GM19025 (cell line): ENCODE data around the gene CES4A.
"Not testable (repeated sequence)": the region's sequence is repeated elsewhere in the genome, so short reads cannot be mapped to it uniquely, and the experiment has no call there.

ENCODE experiments used
- ATAC-seq: cut with Tn5 transposase; IDR thresholded peaks from one replicate; pipeline ENCODE4 v1.9.1; 2021; ENCODE audit warnings: mild to moderate bottlenecking, low read depth, moderate library complexity; ENCODE audit not compliant: unreplicated experiment

The CES4A gene

DNA sequence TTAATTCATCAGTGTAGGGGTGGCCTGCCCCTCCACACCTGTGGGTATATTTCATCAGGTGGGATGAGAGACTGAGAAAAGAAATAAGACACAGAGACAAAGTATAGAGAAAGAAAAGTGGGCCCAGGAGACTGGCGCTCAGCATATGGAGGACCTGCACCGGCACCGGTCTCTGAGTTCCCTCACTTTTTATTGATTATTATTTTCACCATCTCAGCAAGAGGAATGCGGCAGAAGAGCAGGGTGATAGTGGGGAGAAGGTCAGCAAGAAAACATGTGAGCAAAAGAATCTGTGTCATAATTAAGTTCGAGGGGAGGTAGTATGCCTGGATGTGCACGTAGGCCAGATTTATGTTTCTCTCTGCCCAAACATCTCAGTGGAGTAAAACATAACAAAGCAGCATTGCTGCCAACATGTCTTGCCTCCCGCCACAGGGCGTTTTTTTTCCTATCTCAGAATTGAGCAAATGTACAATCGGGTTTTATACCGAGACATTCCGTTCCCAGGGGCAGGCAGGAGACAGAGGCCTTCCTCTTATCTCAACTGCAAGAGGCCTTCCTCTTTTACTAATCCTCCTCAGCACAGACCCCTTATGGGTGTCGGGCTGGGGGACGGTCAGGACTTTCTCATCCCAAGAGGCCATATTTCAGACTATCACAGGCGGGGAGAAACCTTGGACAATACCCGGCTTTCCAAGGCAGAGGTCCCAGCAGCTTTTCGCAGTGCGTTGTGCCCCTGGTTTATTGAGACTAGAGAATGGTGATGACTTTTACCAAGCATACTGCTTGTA, 32.8 kb upstream of the CES4A start:
- ATAC-seq, result not testable (repeated sequence)

DNA sequence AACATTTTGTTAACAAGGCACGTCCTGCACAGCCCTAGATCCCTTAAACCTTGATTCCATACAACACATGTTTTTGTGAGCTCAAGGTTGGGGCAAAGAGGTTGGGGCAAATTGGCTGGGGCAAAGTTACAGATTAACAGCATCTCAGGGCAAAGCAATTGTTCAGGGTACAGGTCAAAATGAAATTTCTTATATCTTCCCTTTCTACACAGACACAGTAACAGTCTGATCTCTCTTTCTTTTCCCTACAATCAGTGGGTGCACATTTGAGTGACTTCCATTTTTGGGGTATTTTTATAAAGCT, 32.3 kb upstream of the CES4A start:
- ATAC-seq, result not testable (repeated sequence)

DNA sequence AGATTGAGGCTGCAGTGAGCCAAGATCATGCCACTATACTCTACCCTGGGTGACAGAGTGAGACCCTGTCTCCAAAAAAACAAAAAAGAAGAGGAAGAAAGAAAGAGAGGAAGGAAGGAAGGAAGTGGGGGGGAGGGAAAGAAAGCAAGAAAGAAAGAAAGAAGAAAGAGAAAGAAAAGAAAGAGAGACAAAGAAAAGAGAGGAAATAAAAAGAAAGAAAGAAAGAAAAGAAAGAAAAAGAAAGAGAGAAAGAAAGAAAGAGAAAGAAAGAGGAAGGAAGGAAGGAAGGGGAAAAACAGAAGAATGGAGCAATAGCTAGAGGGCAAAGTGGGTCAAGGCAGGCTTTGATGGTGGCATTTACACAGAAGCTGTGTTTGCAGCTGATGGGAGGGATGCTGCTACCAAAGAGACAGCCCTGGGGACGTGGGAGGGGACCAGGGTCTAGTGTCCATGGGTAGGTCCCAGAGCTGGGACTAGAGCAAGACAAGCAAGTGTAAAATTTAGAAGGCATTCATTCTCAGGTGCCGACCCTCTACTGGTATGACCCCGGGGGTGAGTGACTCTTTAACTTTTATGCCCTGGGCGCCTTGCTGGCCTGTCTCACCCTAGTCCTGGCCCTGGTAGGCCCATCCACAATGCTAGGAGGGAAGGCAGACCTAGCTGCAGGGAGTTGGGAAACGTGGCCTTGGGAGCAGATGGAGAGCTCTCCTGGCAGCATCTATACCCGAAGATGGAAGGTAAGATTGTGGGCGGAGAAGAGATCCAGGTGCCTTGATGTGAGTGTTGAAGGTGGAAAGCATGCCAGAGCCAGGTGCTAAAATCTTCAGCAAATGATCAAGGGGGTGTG, 29.3 kb upstream of the CES4A start:
- ATAC-seq, result no peak

DNA sequence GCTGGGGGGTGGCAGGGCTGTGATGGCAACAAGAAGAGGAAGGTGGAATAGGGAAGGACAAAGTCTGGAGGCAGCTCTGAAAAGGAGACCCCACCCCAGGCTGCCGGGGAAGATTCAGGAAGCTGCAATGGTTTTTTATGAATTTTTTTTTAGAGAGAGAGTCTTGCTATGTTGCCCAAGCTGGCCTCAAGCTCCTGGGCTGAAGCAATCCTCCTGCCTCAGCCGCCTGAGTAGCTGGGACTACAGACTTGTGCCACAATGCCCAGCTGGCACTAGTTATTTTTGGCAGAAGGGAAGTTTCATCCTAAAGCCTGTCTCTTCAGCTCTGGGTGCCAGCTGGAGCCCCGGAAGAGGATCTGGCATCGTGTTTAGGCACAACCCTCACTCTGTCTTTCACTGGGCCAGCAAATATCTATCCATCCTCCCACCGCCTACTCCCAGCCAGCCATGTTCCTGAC, 28.7 kb upstream of the CES4A start:
- ATAC-seq, result no peak

DNA sequence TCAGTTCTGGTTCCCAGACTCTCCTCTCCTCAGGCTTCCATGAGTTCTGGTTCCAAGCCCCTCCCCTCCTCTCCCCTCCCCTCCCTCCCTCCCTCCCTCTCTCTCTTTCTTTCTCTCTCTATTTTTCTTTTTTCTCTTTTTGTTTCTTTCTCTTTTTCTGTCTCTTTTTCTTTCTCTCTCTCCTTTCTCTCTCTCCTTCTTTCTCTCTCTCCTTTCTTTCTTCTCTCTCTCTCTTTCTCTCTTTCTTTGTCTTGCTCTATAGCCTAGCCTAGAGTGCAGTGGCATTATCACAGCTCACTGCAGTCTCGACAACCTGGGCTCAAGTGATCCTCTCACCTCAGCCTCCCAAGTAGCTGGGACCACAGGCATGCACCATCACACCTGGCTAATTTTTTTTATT, 28.1 kb upstream of the CES4A start:
- no peak for ATAC-seq

DNA sequence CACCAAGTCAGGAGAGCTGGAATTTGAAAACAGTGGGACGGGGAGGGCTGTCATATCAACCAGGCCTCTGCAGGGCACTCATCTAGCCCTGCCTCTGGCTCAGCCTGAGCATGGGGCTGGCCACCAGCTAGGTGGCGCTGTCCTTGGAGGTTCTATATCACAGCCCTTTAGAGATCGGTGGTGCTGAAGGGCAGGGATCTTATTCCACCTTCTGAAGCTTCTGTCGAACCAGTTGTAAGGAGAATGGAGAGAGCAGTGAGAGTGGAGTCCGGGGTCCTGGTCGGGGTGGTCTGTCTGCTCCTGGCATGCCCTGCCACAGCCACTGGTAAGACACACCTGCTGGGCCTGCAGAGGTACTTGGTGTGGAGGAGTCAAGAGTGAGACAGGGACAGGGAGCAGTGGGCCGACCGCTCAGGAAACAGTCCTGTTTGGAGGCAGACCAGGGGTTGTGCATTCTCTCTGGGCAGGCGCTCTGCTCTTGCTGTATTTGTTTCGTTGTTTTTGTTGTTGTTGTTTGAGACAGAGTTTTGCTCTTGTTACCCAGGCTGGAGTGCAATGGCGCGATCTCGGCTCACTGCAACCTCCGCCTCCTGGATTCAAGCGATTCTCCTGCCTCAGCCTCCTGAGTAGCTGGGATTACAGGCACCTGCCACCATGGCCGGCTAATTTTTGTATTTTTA, 27.2 kb upstream of the CES4A start, which contains the start of gene CES3:
Gene CES3, plus strand, starts transcription at position 202 of the 680 bp plus-strand sequence. Its CDS starts 42 bp downstream, at position 244.
- no peak for ATAC-seq

DNA sequence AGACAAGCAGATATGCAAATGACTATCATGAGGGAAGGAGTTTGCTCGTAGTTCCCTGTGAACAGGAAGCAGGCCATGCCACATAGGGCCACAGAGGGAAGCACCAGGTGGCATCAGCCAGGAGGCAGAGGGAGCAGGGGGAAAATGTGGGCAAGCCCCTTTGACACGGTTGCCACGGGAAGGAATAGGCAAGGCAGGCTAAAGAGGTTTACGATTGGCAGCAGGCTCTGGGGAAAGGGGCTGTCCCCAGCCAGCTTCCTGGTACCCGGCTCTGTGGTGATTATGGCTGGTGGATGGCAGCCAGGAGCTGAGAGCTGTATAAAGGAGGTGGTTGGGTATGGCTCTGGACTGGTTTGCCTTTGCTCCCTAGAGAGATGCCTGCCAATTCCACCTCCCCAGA, 26.5 kb upstream of the CES4A start:
- ATAC-seq, result no peak

DNA sequence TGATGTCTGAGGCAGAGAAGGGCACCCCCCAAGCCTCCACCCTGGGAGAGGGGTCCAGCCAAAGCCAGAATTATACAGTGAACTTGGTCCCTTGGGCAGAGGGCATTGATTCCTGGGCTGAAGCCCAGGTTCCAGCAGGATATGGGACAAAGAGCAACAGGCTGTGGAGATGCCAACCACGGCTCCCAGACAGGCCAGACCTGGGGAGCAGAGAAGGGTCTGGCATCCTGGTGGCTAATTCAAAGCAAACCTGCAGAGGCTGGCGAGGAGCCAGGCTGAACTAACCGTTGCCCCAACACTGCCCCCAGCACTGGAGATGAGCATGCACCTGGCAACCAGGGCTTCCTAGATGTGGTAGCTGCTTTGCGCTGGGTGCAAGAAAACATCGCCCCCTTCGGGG, 24.3 kb upstream of the CES4A start:
- ATAC-seq, result no peak

DNA sequence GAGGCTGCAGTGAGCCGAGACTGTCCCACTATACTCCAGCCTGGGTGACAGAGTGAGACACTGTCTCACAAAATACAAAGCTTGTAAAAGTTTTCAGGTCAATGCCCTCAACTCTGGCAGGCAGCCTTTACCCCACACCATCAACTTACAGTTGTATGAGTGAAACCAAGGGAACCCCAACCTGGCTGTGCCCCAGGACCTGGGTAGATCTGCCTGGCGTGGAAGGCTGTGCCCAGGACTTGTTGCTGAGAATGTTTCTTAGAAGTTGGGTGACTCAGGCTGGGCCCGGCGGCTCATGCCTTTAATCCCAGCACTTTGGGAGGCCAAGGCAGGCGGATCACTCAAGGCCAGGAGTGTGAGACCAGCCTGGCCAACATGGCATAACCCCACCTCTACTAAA, 19.5 kb upstream of the CES4A start:
- no peak for ATAC-seq

DNA sequence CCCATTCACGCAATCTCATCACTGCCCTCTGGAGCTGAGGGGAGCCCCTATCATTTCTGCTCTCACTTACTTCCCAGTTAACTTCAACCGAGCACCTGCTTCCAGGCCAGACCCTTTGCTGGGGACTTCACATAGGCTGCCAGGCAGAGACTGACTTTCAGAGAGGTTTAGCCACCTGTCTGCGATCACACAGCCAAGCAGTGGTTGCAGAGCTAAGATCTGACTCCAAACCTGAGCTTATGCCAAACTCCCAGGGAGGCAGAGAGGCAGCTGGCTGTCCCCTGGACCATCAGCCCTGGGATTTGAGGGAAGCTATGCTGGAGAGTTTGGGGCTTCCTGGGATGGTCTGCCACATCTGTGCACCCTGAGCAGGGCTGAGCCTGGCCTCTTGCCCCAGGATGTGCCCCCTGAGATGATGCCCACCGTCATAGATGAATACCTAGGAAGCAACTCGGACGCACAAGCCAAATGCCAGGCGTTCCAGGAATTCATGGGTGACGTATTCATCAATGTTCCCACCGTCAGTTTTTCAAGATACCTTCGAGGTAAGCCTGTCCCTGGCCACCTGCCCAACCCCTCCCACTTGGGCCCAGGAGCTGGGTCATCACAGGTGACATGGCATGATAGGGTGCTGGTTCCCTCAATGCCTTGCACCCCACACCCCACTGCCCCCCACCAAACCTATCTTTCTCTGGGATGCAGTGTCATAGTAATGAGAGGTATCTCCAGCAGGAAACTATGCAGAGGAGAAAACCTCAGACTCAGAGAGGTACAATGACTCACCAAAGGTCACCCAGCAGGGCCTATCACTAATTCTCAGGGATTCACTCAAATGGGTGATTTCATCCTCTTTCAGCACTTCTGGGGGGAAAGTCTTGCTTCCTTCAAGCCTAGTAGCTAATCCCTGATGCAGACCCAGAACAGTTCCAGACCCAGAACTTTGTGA, 17.3 kb upstream of the CES4A start:
- ATAC-seq, result no peak

DNA sequence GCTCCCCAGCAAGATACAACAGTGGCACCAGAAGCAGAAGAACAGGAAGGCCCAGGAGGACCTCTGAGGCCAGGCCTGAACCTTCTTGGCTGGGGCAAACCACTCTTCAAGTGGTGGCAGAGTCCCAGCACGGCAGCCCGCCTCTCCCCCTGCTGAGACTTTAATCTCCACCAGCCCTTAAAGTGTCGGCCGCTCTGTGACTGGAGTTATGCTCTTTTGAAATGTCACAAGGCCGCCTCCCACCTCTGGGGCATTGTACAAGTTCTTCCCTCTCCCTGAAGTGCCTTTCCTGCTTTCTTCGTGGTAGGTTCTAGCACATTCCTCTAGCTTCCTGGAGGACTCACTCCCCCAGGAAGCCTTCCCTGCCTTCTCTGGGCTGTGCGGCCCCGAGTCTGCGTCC, 15.4 kb upstream of the CES4A start:
- no peak for ATAC-seq

DNA sequence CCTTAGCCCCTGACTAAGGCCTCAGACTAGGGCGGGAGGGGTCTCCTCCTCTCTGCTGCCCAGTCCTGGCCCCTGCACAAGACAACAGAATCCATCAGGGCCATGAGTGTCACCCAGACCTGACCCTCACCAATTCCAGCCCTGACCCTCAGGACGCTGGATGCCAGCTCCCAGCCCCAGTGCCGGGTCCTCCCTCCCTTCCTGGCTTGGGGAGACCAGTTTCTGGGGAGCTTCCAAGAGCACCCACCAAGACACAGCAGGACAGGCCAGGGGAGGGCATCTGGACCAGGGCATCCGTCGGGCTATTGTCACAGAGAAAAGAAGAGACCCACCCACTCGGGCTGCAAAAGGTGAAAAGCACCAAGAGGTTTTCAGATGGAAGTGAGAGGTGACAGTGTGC, 14.7 kb upstream of the CES4A start:
- no peak for ATAC-seq

DNA sequence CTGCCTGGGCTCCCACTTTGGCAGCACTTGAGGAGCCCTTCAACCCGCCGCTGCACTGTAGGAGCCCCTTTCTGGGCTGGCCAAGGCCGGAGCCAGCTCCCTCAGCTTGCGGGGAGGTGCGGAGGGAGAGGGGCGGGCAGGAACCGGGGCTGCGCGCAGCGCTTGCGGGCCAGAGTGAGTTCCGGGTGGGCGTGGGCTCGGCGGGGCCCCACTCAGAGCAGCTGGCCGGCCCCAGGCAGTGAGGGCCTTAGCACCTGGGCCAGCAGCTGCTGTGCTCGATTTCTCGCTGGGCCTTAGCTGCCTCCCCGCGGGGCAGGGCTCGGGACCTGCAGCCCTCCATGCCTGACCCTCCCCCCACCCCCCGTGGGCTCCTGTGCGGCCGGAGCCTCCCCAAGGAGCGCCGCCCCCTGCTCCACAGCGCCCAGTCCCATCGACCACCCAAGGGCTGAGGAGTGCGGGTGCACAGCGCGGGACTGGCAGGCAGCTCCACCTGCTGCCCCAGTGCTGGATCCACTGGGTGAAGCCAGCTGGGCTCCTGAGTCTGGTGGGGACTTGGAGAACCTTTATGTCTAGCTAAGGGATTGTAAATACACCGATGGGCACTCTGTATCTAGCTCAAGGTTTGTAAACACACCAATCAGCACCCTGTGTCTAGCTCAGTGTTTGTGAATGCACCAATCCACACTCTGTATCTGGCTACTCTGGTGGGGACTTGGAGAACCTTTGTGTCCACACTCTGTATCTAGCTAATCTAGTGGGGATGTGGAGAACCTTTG, 14.0 kb upstream of the CES4A start:
- ATAC-seq, result not testable (repeated sequence)

DNA sequence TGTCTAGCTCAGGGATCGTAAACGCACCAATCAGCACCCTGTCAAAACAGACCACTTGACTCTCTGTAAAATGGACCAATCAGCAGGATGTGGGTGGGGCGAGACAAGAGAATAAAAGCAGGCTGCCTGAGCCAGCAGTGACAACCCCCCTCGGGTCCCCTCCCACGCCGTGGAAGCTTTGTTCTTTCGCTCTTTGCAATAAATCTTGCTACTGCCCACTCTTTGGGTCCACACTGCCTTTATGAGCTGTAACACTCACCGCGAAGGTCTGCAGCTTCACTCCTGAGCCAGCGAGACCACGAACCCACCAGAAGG, 13.5 kb upstream of the CES4A start:
- ATAC-seq, result not testable (repeated sequence)

DNA sequence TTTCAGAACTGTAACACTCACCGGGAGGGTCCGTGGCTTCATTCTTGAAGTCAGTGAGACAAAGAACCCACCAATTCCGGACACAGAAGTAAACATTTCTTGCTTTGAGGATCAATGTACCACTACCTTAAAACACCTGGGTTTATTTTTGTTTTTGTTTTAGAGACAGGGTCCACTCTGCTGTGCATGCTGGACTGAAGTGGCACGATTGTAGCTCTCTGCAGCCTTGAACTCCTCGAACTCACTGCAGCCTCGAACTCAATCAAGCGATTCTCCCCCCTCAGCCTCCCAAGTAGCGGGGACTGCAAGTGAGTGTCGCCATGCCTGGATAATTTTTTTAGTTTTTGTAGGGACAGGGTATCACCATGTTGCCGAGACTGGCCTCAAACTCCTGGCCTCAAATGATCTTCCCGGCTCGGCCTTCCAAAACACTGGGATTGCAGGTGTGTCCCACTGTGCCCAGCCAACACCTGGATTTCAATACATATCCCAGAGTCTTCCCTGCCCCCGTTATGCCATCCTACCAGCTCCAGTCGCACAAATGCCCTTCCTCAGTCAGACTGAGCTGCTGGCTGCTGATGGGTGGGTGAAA, 13.0 kb upstream of the CES4A start:
- no peak for ATAC-seq

DNA sequence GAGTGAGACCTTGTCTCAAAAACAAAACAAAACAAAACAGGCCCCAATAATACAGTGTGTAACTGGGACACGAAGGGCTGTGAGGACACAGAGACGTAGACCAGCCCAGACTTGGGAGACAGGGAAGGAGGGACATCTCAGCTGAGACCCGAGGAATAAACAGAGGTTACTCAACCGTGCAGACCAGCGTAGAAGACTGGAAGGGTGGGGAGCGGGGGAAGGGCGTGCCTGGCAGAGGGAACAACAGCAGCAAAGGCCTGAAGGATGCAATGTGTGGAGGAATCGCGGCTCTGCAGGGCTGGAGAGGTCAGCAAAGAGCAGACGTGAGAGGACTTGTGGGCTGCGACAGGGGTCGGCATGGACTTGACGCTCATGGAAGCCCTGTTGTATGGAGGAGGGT, 11.6 kb upstream of the CES4A start:
- no peak for ATAC-seq

DNA sequence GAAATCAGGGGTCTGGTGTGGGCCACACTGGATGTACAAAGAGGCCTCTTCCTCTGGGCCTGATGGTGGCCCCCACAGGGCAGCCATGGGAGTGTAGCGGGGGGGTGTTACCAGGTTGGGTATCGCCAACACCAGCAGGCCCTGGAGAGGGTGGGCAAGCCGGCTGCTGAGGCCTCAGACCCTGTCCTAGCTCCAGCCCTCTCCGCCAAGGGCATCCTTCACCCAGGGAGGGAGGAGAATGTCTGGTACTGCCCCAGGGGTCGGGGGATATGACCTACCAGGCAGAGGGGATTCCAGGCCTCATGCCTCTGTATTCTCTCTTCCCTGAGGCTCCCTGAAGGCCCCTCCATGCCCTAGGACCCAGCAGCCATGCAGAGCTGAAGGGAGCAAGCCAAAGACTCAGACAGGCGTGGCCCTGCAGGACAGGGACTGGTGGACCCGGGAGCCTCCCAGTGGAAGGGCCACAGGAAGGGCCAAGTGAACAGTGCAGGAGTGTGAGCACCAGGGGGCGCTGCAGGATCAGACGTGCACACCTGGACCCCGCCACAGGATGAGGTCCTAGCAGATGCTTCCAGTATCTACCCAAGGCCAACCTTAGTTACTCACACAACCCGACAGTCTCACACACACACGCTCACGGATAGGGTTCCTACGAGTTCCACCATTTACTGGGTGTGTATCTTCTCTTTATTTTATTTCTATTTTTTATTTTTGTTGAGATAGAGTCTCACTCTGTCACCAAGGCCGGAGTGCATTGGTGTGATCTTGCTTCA, 10.9 kb upstream of the CES4A start:
- peak; percentile 72 for ATAC-seq

DNA sequence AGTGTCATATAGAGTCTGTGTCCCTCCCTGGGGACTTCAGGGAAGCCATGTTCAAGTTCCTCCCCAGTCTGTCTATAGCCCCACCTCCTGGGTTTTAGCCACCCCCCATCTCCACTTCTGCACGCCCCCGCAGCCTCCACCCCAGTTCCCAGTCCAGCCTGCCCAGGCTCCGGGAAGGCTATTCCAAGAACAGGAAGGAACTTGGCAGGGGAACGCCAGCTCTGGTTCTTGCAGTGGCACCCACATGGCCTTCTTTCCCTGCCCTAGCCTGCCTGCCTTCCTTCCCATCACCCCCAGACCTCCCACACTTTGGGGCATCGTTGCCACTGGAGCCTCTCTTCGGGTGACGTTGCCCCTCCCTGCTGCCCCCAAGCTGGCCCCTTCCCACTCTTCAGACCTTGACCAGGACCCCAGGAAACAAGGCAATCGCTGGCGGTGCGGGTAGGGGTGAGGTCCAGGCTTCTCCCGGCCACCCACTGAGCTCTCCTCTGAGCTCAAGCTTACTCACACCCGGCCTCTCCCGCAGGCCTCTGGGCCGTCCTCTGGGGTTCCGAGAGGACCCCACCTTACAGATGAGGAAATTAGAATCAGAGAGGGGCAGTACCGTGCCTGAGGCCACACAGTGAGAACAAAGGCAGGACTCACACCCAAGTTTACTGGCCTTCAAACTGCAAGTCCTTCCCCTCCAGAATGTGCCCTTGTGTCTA, 9.2 kb upstream of the CES4A start:
- ATAC-seq, result no peak
